ENCODE results near the gene RBFOX2.
"Not testable (repeated sequence)": the region's sequence is repeated elsewhere in the genome, so short reads cannot be mapped to it uniquely, and the experiment has no call there.

Gene RBFOX2

DNA sequence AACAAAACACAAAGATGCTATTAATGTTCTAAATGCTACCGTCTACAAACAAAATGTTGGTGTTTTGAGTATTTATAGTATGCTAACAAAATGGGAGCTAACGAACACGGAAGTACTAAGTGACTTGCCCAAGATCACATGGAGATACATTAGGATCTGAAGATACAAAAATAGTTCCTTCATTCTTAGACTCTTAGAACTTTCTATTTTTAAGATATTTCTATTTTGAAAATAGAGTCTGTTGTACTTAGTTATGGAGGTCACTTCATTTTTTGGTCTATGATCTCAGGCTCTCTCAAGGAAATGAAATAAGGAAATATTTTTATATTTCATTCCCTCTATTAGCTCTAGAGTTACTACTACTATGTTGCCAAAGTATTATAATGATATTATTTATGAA is 246.7 kb downstream of the RBFOX2 start:
- no peak for DNase-seq (ENCODE audit: low read depth in 2 of 2)

DNA sequence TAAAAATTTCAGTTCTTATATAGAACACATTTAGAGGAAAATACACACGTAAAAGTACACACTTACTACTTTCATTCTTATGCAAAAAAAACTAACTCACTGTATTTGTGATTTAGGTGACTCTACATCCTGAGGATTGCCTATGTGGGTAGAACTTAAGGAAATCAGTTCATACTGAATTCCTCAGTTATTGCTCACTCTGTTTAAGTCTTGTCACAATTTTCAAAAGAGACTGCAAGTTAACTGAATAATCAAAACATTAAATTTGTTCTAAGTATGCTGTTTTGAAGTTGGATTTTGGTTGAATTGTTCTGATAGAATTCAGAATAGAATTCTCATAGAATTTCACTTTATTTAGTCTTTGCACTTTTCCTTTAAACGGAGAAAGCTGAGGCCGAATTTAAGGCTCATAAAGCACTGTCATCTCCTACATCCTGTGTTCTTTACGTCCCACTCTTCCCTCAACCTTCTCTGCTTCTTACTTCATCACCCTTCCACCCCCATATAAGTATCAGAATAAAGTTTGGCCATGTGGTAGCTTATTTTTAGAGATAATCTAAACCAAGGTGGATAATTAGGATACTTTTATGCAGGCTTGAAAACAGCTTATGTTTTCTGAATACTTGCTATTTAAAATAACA is 251.2 kb downstream of the RBFOX2 start:
- no peak for DNase-seq (ENCODE audit: low read depth in 2 of 2)

DNA sequence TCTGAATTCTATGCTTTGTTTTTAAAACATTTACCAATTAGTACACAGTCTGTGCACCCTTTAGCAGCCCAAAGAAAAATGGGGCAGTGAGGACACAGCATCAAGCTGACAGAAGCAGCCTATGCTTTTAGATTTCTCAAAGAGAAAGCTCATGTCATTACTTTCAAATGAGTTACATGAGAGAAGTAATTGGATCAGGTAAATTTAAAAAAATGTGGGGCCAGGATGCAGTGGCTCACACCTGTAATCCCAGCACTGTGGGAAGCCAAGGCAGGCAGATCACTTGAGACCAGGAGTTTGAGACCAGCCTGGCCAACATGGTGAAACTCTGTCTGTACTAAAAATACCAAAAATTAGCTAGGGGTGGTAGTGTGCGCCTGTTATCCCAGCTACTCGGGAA is 253.3 kb downstream of the RBFOX2 start:
- no peak for DNase-seq (ENCODE audit: low read depth in 2 of 2)

DNA sequence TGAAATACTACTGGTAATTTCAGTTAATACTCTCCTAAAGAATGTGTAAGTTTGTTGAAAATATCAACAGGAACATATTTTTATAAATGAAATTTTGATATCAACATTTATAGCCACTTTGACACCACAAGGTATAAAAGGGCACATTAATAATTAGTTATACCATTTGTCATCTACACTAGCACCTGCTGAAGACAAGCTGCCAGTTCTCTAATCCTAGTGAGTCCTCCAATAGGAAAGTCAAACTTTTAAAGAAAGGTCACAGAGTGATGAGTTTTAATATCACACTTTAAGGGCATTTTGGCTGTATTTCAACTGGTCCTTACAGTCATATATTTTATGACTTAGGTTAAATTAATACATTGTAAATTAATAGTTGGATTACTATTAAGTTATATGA is 258.6 kb downstream of the RBFOX2 start:
- no peak for DNase-seq (ENCODE audit: low read depth in 2 of 2)

DNA sequence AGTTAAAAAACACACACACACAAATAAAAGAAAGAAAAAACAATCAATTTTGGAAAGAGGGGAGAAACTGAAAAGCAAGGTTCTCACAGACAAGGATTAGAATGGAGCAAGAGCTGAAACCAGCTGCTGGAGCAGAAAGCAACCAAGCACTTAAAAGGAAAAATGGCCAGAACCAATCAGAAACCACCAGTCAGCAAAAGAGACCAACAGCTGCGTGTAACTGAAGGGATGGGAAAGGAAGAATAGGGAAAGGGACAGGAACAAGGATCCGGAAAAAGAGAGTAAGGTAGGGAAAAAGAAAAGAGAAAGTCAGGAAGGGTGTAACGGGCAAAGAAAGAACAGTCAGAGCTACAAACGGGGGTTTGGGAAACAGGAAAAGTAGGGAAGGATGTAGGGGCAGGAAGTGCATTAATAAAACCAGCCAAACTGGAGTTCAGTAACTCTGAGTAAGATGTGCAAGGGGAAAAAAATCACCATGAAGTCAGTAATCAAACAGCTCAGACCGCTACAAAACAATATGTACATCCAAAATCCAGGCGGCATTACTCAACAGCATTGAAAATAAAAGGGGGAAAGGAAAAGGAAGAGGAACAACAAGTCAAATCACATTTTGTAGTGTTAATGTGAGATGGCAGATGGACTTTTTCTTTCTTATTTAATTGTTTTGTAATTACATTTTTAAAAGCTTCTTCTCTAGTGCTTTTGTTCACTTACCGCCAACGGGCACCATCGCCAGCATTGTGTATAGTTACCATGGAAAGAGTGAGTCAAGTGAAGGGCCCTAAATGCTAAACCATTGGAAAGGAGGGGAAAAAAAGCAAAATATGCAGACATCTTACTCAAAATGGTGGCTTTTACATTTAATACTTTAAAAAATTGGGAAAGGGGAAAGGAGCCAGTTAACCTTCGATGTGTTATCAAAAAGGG is 261.7 kb downstream of the RBFOX2 start:
- DNase-seq (ENCODE audit: low read depth in 2 of 2), result no peak

DNA sequence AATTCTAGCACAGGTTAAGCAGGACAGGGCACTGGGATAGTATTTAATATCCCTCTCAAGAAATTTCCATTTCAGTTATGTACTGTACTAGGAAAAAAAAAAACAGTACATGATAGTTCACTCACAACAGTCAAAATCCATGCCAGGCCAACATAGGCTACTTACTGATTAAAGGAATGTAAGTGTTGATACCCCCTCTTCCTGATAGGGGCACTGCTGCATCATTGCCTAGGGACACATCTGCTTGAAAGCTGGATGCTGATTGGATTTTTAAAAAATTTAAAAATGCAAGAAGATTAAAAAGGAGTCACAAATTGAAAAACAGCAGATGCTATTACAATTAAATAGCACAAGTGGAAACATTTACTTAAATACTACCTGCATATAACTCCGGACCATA is 267.6 kb downstream of the RBFOX2 start:
- no peak for DNase-seq (ENCODE audit: low read depth in 2 of 2)

DNA sequence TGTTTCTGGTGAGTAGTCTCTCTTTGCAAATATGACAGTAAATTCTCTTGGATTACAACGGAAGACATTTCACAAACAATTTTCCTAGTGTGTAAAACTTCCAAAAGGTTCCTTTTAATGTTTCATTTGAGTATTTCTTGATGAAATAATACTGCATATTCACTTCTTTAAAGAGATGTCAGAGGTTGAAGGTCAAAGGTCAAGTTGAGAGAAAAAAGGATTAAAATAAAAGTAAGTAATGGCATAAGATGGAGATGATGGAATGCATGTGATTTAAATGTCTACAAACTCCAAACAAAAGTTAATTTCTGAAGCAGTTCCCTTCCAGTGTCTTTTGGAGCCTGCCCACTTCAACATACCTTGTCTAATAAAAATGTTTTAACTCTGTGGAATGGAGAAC is 270.2 kb downstream of the RBFOX2 start:
- DNase-seq (ENCODE audit: low read depth in 2 of 2), result no peak

DNA sequence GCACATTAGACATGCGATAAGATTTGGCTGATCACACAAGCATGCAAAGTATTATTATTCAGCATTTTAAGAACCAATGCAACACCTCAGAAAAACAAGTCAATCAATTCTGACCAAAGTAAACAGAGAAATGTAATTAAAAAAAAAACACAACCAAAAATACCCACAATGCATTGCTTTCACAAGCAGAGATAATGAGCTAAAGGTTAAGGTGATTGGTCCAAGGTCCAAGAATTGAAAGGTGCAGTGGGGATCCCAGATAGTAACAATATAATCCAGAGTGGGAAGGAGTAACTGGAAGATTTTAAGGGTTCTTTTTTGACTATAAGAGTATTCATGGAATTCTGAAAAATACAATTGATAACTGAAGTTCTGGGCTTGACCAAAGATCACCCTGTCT is 271.9 kb downstream of the RBFOX2 start:
- DNase-seq (ENCODE audit: low read depth in 2 of 2), result no peak

DNA sequence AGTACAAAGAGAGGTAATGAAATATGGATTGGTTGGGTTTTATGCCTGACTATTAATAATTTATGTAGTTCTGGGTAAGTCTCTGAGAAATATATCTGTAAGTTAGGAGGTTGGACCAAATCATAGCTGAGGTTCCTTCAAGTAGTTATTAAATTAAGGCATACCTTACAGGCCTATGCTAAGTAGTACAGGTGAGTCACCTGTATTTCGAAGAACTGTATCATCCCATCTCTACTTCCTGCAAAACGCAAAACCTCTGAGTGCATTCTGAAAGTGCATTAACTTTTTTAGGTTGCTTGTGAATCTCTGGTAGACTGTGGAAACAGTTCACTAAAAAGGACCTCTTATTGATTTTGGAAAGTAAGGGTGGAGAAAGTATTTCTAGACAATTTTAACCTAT is 273.9 kb downstream of the RBFOX2 start:
- DNase-seq (ENCODE audit: low read depth in 2 of 2), result no peak

DNA sequence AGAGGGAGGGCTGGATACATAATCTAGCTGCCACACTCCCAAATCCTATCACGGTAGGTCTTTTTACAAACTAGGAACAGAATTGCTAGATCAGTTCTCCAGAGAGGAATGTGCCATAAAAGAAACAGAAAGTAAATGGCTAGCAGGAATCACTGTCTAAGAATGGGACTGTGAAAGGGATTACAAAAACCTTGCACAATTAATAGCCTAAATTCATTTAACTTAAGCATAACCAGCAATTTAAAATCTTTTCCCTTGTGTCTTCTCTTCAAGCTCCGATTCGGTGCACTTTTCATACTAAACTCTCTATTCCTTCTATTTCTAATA is 275.8 kb downstream of the RBFOX2 start:
- DNase-seq (ENCODE audit: low read depth in 2 of 2), result no peak

DNA sequence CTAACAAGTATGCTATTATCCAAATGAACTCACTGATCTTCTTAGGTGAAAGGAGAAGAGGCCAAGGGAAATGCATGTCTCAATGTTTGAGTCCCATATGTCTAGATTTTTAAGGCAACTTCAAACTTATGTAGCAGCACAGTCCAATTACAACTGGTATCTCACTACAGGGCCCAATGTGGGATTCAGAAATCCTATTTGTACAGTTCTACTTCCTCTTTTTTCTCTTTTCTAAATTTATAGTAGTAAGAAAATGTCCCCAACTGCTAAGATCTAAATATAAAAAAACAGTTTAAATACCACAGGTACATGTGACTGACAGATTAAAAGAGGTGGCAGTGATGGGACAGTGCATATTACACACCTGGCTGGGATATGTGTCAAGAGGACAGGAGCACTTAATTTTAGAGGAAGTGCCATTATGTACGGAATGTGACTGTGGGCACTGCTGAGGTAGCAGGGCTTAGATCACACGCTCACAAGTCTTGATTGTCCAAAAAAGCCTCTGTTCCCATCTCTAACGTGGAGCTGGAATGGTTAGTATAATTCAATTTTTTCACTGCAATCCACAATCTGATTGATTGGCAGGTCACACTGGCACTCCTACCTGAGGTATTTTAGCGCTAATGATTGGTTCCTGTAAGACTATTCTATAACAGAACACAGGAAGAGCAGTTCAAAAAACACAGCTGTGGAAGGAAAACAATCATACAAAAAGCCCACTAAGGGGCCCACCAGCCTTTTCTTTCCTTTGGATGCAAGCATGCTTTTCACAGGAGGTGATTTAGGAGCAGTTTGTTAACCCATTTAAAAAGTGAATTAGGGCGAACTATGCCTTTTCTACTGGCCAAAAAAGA is 276.4 kb downstream of the RBFOX2 start:
- DNase-seq (ENCODE audit: low read depth in 2 of 2), result no peak

DNA sequence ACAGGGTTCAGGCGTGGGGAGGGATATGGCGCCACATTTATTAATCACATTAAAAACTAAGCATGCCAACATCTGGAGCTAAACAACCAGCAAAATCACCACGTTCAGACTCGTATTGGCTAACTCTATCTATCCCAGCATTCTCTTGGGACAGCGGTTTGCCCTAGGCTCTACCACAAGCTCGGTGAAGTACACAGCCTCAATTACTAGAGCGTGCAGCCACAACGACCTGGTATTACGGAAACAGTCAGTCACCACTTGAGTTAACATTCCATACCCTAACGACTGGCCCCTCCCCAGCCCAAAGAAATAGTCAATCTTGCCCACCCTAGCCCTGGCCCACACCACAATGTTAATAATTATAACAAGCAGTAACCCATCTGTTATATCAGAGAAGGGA is 278.8 kb downstream of the RBFOX2 start:
- no peak for DNase-seq (ENCODE audit: low read depth in 2 of 2)

DNA sequence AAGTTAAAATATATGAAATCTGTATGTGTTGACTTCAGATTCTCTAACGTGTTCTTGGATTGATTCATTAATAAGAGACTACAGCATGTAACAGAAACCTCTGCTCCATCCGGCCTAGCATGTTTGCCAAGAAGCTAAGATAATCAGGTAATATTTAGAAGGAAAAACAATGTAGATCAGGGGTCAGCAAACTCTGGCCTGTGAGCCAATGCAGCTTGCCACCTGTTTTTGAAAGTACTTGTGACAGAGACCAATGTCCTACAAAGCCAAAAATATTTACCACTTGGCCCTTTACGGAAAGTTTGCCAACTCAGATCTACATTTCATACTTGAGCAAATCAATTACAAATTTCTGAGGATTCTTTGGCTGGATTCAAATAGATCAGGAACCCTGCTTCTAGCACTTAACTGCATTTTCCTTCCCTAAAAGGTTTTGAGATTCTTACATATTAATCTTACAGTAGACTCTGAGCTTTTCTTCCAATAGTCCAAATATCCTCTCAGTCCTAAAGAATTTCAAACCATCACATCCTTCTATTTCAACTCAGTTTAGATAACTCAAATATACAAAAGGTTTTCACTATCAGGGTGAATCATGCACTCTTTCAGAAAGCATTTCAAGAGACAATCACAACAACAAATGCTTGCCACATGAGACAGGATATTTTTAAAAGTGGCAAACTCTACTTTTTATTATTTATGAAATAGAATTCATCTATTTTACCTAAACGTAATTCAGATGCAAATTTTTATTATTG is 281.5 kb downstream of the RBFOX2 start:
- no peak for DNase-seq (ENCODE audit: low read depth in 2 of 2)

DNA sequence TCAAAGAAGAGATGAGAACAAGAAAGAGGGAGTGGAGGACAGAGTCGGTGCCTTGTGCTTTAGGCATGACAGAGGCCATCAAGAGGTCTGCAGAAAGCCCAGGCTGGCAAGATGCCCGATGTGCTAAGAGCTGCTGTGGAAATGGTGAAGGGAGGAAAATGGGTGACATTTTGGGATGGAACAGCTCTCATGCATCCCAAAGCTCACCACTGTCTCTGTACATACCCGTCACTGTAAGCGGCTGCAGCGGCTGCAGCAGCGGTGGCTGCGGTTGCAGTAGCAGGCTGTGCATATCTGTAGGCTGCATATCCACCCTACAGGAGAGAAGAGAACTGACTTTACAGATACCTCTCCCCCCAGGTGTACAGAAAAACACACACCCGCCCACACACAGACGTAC is 282.4 kb downstream of the RBFOX2 start:
- DNase-seq (ENCODE audit: low read depth in 2 of 2), result no peak

DNA sequence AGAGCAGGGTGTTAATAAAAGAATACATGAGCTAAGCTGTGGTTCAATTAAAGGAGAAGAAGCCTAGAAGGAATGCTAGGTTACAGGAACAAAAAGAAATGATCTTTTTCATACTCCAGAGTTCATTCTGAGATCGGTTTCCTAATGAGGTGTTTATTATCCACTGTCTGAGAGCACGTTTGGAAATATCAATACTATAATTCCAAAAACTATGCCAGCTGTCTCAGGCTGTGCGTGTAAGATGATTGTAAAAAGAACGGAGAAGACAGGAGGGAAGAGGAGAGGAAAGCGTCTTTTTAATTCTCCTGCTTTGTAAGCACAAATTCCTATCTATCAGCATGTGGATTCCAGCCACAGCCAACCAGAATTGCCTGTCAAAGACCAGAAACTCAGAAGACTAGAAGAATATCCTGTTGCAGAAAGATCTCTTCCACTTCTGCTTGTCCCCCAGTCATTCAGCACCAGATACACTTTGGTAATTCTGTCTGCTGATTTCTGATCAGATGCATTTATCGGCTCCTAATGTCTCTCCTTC is 285.2 kb downstream of the RBFOX2 start:
- no peak for DNase-seq (ENCODE audit: low read depth in 2 of 2)

DNA sequence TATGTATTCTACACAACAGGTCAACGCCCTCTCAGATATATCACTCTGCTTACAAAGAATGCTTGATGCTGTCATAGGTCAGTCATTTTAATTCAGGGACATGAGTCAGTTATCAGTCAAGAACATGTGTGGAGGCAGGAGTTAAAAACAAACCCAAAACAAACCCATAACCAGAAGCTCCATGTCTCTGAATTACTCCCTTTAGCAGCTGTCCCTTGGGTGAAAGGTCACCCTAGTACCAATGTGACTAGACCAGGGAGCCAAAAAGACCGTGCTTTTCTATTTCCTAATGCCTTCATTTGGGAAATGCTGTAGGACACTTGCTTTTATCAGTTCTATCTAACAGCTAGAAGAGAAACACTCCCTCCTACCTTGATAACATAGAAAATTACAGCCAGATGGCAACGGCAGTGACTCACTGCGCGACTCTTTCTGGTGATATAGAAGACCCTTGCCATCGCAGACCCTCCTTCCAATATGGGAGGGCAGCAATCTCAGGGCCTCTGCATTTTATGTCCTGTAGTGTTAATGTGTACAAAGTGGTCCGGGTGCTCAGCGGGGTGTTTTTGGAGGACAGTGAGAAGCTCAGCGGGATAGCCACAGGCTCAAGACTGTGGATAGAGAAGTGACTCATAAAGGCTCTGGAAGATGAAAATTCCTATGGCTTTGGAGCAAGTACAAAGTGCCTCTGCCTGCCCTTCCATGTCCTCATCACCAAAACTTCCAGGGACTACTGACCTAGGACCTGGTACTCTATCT is 286.1 kb downstream of the RBFOX2 start:
- DNase-seq (ENCODE audit: low read depth in 2 of 2), result no peak

DNA sequence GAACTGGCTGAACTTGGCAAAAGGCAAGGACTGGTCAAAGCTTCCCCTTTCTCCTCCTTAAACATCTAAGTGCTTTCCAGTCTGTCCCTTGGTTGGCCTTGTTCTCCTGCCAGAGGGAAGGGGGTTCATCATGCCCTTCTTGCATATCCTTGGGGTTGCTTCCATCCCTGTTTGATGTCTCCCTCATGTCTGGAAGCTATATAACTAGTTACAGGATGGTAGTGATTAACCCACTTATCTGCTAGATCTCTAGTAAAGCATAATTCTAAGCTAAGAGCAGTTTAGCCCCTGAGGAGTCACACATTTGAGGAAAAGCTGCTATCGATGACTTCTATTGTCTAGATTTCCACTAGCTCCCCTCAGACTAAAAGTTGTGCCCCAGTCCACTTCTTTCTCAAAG is 288.0 kb downstream of the RBFOX2 start:
- DNase-seq (ENCODE audit: low read depth in 2 of 2), result no peak

DNA sequence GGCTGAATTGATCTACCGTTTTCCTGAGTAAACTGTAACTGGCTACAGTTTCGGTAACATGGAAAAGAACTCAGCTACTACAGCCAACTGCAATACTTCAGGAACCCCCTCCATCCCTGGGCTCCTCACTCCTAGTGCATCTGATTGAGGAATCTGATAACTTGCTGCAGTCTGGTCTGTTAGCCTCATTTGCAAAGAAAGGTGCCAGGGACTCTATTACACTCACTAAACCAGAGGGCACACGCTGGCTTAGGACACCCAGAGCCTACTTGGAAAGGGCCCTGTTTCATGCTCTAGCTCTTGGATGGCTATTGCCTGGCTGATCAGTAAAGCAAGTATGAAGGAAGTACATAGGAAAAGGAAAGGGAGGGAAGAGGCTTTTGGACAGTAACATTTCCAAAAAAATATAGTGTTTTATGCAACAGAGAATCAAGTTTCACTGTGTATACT is 288.7 kb downstream of the RBFOX2 start:
- no peak for DNase-seq (ENCODE audit: low read depth in 2 of 2)

DNA sequence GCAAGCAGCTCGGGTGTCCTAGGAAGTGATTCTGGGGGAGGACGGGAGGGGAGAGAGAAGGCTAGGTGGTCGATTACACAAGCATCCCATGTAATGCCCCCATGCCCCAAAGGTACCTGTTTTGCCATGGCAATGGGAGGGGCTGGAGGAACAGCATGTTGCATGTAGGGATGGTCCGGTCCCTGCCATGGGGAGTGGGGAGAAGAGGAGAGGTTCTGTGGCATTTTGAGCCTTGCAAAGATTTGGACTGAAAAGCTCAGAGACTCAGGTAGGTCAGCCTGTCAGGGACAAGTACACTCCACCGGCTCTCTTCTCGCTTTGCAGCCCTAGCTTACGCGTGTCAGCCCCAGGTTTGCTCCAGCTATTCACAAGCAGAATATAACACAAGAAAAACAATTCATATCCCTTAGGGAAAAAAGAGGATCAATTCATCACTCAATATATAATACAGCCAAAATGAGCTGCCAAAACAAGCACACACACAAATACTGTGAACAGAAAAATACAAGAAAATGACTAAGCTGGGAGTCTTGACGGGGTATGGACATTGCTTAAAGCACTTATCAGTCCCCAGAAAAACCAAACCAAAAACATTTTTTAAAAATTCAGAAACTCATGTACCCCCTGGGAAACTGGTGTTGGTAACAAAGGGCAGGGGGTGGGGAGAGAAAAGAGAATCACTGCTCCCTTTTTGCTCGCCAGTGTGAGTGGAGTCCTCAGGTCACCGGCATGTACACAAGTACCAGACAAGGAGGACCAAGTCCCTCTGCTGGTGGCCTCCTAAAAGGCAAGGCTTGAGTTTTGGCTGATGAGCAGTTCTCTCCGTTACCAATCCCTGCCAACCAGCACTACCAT is 289.3 kb downstream of the RBFOX2 start:
- DNase-seq (ENCODE audit: low read depth in 2 of 2), result no peak

DNA sequence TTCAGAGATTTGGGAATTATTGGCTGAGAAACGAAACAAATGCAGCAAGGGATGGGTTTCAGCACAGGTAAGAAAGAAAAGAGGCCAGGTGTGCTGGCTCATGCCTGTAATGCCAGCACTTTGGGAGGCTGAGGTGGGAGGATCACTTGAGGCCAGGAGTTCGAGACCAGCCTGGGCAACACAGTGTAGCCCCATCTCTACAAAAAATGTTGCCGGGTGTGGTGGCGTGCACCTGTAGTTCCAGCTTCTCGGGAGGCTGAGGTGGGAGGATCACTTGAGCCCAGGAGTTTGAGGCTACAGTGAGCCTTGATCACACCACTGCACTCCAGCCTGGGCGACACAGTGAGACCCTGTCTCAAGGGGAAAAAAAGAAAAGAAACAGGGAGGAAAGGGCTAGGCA is 290.7 kb downstream of the RBFOX2 start:
- DNase-seq (ENCODE audit: low read depth in 2 of 2), result not testable (repeated sequence)
